GM12878 (cell line): ENCODE results near the gene ARVCF. TPM values are rescaled to one million over a fixed set of nuclear protein-coding genes. Genes with fewer than 3 reads are reported as not detected.

Source experiments
- ATF2 ChIP-seq: IDR thresholded peaks from 2 replicates; pipeline ENCODE4 v1.6.1; 2012; ENCODE audit warnings: low read length, inconsistent platforms
- BCL3 ChIP-seq: IDR thresholded peaks from 2 replicates; pipeline ENCODE4 v1.6.1; 2011; ENCODE audit warnings: borderline replicate concordance, low read depth, mild to moderate bottlenecking, moderate library complexity, low read length; ENCODE audit not compliant: insufficient read depth, poor library complexity, severe bottlenecking
- BHLHE40 ChIP-seq, 2 experiments: fragments of 450-650 bp in 1 of 2; IDR thresholded peaks; 2 replicates each; pipeline ENCODE4 v1.6.1; 2011 to 2017; ENCODE audit warnings: low read depth in 2 of 2, borderline replicate concordance in 1 of 2, improper control_type of control experiment in 1 of 2, low read length in 1 of 2, mild to moderate bottlenecking in 1 of 2
- CBFB ChIP-seq: IDR thresholded peaks from 2 replicates; pipeline ENCODE4 v1.6.1; 2016; ENCODE audit warnings: antibody characterized with exemption, low read depth
- CREM ChIP-seq: IDR thresholded peaks from 2 replicates; pipeline ENCODE4 v1.6.1; 2014; ENCODE audit warnings: antibody characterized with exemption, low read depth
- ETV6 ChIP-seq, 2 experiments: fragments of 450-650 bp in 1 of 2; IDR thresholded peaks in 1 of 2; conservative IDR thresholded peaks in 1 of 2; 2 replicates each; pipeline ENCODE4 v1.6.1; 2014; ENCODE audit warnings: antibody characterized with exemption in 1 of 2, borderline replicate concordance in 1 of 2, low read depth in 1 of 2, mild to moderate bottlenecking in 1 of 2, moderate library complexity in 1 of 2
- MTA3 ChIP-seq: IDR thresholded peaks from 2 replicates; pipeline ENCODE4 v1.6.1; 2012; ENCODE audit warnings: low read length, inconsistent platforms, borderline replicate concordance
- PAX5 ChIP-seq: IDR thresholded peaks from 2 replicates; pipeline ENCODE4 v1.6.1; 2011; ENCODE audit warnings: low read depth, low read length, borderline replicate concordance
- PKNOX1 ChIP-seq: fragments of 450-650 bp; IDR thresholded peaks from 2 replicates; pipeline ENCODE4 v1.6.1; 2016; ENCODE audit warnings: mild to moderate bottlenecking
- RUNX3 ChIP-seq: IDR thresholded peaks from 2 replicates; pipeline ENCODE4 v1.6.1; 2012; ENCODE audit warnings: low read length, inconsistent platforms
- SKIL ChIP-seq: fragments of 450-650 bp; IDR thresholded peaks from 2 replicates; pipeline ENCODE4 v1.6.1; 2017; ENCODE audit warnings: mild to moderate bottlenecking, low read depth, inconsistent platforms; ENCODE audit not compliant: poor library complexity, severe bottlenecking
- polyA plus RNA-seq, 11 experiments: library from polyadenylated mRNA; depleted of rRNA in 4 of 11; unstranded in 6 of 11; stranded (reverse) in 5 of 11; fragments of >200 nt; fragmentation: Nextera tagmentation in 4 of 11; fragmentation: Illumina TruSeq in 1 of 11; extraction: Ambion mirVana in 4 of 11; extraction: Trizol in 1 of 11; gene quantifications; 1 replicate in 1 of 11; 2 replicates in 10 of 11; pipeline versions ENCODE4 v1.2.1 to v1.2.3, GENCODE V29; 2011 to 2016; ENCODE audit warnings: inconsistent platforms in 2 of 11, missing spikeins in 2 of 11, low read depth in 1 of 11
- total RNA-seq, 4 experiments: library from RNA; depleted of rRNA in 3 of 4; stranded (reverse); fragments of >200 nt in 3 of 4; fragmentation: Illumina TruSeq in 1 of 4; extraction: Trizol in 1 of 4; gene quantifications; 2 replicates each; pipeline versions ENCODE4 v1.2.1 to v1.2.3, GENCODE V29; 2013 to 2021

The ARVCF gene
- total and polyA plus RNA-seq, 10 of the 15 experiments (the other 5 are each of a cell fraction or from before 2014, with no cell fraction given): 0.13 to 1.9 (median 1.0) TPM; not detected in 2

- TF ChIP-seq PKNOX1 (peak; percentile 86), ETV6 (conservative IDR thresholded peaks at IDR 0.05 in 1 of 2, IDR thresholded peaks at IDR 0.05 in 1 of 2; ENCODE audit: borderline replicate concordance in 1 of 2, low read depth in 1 of 2) (peak in 1 of 2 experiments; percentile 86; a peak in 2 of 4 replicates), PAX5 (peak; percentile 69; the same call in 1 of the 2 replicates), BCL3 (peak; percentile 97), BHLHE40 (IDR thresholded peaks at IDR 0.05; ENCODE audit: borderline replicate concordance in 1 of 2, low read depth in 2 of 2, low read length in 1 of 2) (peak in 1 of 2 experiments; percentile 21; a peak in 1 of 4 replicates), RUNX3 (peak; percentile 86), ATF2 (peak; percentile 57; the same call in 1 of the 2 replicates), MTA3 (peak; percentile 59; the same call in 1 of the 2 replicates), CBFB (no peak), CREM (peak; percentile 69; the same call in 1 of the 2 replicates), SKIL (peak; percentile 70)
Measured at GRCh38 chr22:20037419-20037818, 20.8 kb upstream of the ARVCF start (continued).
